GM12891 (cell line): ENCODE results near the gene PIP4K2B.

Experiments used
- DNase-seq: peaks from one replicate; pipeline ENCODE4 v3.0.0; 2011; ENCODE audit warnings: low spot score; ENCODE audit not compliant: insufficient read length
- FAIRE-seq: peaks from 2 replicates; lab custom pipeline; 2011; peaks lifted over from hg19 to GRCh38; lab: Jason Lieb, UNC
- PAX5 ChIP-seq: IDR thresholded peaks from 2 replicates; pipeline ENCODE4 v1.6.1; 2011; ENCODE audit warnings: low read length, moderate library complexity, mild to moderate bottlenecking; ENCODE audit not compliant: insufficient read depth, severe bottlenecking
- POLR2A ChIP-seq: IDR thresholded peaks from 2 replicates; pipeline ENCODE4 v1.6.1; 2011; ENCODE audit warnings: low read depth, low read length, control low read depth
- POLR2AphosphoS5 ChIP-seq: IDR thresholded peaks from 2 replicates; pipeline ENCODE4 v1.6.1; 2011; ENCODE audit warnings: low read depth, low read length, control low read depth
- POU2F2 ChIP-seq: IDR thresholded peaks from 2 replicates; pipeline ENCODE4 v1.6.1; 2011; ENCODE audit warnings: low read depth, mild to moderate bottlenecking, control low read depth, low read length, moderate library complexity
- SPI1 ChIP-seq: IDR thresholded peaks from 2 replicates; pipeline ENCODE4 v1.6.1; 2011; ENCODE audit warnings: low read depth, low read length, control low read depth
- TAF1 ChIP-seq: IDR thresholded peaks from 2 replicates; pipeline ENCODE4 v1.6.1; 2011; ENCODE audit warnings: low read depth, low read length, control low read depth

Gene PIP4K2B

DNA sequence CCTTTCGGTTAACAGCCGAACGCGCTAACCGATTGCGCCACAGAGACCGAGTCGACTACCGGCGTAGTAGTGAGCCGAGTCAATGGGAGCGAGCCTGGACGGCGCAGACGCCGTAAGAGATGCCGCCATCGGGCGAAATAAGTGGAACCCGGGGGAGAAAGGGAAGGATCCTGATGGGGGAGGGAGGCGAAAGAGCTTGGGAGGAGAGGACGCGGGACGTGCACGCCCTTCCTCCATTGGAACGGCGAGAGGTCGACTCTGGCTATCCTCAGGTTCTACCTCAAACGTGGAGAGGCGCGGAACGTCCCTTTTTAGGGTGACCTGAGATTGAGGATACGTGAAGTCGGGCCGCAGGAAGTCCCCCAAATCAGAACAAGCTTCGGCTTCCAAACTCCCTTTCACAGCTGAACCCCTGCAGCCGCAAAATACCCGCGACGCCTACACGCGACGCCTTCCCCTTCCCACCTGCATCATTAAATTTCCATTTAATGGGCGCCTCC is 47.5 kb downstream of the PIP4K2B start:
- TF ChIP-seq POU2F2: 0 out of 2 replicates have a peak, but pooled peaks have one; percentile 60
- peak; percentile 32; the same call in 1 of the 2 replicates for TF ChIP-seq TAF1
- TF ChIP-seq POLR2A: no peak
- no peak for DNase-seq
- no peak for FAIRE-seq

DNA sequence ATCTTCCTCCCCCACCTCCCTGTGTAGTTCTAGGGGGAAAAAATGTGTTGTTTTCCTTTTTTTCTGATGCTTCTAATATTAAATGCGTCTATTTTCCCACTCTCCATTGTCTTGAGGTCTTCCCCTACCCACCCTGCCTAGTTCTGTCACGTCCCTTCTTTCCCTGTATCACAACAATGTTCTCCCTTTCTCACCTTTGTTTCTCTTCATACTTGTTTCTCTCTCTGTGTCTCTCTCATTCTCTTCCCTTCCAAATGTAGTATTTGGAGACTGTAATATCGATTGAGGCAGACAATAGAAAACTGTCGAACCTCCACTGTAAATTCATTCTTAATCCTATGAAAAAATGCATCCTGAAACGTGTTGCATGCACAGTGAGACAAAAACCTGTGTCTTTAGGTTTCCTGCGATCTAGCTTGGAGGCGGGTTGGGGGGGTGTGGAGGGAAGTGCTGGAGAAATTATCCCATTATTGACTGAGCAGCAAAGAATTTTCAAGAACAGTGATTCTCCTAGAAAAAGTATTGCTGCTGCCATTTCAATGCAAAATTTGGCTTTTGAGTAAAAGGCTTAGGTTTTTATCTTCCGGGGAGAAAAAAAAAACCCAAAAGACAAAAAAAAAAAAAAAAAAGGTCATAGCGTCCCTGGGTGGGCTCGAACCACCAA is 48.1 kb downstream of the PIP4K2B start:
- DNase-seq (no peak), FAIRE-seq (no peak)
- TF ChIP-seq PAX5 (no peak), POU2F2 (no peak), POLR2A (no peak)

DNA sequence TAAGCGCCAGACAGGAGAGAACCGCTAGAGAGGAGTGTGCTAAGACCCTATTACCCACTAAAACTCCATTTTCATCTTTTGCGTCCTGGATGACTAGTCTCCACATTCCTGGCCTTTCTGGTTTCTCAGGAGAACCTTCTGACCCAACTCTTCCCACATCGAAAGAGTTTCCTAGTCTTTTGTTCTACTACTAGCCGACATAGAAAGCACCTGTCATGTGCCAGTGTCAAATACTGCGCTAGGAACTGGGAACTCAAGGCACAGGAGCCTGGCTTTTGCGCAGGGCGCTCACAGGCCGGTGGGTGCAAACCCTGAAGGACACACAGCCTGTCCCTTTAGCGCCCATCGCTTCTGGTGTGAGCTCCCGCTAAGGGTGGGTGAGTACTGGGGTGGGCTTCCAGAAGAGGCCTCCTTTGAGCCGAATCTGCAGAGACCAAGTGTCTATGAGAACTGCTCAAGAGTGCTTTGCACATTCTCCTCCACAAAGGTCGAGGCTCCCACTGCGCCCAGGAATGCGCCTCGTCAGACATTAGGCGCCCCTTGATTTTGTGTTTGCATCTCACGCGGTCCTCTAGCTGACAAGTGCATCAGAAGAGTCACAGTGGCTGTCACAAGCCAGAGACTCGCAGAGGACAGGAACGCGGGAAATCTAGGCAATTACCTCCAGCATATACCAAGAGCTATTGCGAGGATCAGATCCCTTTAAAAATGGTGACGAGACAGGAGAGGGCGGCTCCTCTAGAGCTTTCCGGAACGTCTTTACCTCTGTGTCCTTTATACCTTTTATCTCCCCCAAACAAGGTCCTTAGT is 48.8 kb downstream of the PIP4K2B start:
- DNase-seq (no peak), FAIRE-seq (no peak)
- no peak for TF ChIP-seq SPI1
- no peak for TF ChIP-seq PAX5
- no peak for TF ChIP-seq POU2F2
- TF ChIP-seq POLR2A: no peak
- TF ChIP-seq TAF1: no peak
- TF ChIP-seq POLR2AphosphoS5: no peak

DNA sequence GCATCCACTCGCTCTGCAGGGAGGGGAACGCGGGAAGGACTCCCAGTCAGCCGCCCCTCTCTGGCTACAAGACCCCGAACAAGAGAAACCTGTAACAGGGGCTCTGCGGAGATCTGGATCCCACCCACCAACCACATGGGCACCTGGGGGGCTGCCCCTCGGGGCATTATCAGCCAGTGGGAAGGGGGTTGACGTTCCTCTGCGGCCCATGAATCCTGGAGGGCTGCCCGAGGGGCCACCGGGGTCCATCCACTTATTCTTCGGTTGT is 49.4 kb downstream of the PIP4K2B start:
- TF ChIP-seq POLR2AphosphoS5 (no peak), TAF1 (no peak), POLR2A (no peak), POU2F2 (no peak), SPI1 (no peak), PAX5 (no peak)
- no peak for FAIRE-seq
- no peak for DNase-seq

DNA sequence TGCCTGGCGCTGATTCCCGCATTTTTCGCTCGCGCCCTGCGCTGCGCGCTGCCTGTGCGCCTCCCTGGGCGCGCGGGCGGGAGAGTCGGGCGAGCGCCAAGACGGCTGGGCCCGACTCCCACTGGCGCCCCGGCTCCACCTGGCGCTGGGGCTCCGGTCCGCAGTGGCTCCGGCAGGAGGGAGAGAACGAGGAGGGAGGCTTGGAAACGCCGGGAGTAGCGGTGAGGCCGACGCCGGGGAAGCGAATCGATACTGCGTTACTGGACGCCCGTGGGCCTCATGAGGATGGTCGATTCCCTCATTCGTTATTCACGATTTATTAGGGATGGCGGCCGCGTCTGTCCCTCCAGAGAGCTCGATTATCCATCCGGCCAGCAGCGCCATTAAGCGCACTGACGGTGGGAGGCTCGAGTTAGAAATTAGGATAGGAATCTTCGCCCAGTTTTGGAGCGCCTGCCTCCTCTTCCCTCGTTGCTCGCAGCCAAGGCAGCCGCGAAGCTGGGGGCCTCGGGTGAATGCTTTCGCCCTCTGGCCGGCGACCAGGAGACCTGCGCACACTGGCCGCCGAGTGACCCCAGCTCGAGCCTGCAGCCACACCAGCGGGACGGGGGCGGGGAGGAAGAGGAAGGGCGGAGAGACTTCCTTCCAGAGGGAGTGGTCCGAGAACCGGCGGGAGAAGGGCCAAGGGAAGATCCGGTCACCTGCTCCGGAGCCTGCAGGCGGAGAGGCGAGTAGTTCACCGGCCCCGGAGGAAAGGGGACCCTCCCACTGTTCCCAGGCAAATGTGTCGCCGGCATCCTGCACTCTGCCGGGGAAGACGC is 49.9 kb downstream of the PIP4K2B start:
- FAIRE-seq: no peak
- TF ChIP-seq SPI1 (peak; percentile 50), PAX5 (no peak)
- DNase-seq: no peak

DNA sequence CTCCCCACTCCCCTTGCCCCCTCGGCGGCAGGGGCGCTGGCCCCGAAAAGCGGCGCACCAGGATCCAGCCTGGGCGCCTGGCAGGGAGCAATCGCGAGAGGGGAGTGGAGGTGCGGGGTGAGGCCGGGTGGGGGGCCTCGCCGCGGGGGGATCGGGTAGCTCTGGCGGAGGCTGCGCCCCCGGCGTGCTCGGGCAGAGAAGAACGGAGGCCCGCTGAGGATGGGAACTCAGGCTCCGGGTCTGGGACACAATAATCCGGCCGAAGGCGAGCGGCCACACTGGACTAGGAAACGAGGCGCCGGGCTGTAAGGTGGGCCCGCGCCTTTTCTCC is 50.5 kb downstream of the PIP4K2B start:
- TF ChIP-seq TAF1 (no peak), SPI1 (no peak), PAX5 (no peak), POU2F2 (no peak), POLR2AphosphoS5 (no peak), POLR2A (no peak)
- no peak for FAIRE-seq
- DNase-seq: no peak

DNA sequence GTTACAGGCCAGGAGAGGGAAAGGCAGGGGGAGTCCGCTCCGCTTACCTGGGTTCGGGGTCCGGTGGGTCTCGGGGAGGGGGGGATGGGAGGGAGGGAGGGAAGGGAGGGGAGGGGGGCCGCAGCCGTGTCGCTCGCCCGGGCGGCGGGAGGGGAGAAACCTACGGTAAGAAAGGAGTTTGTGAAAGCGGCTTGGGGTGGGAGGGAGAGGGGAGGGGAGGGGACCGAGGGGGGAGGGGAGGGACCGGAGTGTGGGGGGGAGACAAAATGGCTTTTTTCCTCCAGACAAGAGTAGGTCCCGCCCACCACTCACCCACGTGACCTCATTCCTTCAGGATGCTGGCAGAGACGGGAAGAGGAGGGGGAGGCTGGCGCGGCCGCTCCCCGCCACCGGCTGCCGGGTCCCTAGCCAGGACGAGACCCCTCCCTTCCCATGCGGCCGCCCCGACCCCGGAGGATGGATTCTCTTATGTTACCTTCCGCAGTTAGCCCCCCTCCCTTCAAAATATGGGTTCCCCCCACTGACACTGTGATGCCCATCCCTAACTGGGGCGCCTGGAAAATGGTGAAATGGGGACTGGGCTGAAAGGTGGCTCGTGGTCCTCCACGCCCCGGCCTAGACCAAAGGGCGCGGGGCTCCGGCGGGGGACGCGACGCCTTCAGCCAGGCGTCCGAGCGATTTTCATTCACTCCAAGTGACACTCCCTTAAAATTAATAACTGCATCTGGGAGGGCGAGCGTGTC is 51.0 kb downstream of the PIP4K2B start, which contains the start of gene PCGF2:
PCGF2 (minus strand) TSS at position 188 of the 743 bp plus-strand sequence. CDS start 7,934 bp downstream, outside the sequence.
- FAIRE-seq (no peak), DNase-seq (no peak)
- TF ChIP-seq SPI1 (no peak), POLR2AphosphoS5 (no peak), POLR2A (no peak), POU2F2 (no peak), TAF1 (no peak), PAX5 (no peak)

DNA sequence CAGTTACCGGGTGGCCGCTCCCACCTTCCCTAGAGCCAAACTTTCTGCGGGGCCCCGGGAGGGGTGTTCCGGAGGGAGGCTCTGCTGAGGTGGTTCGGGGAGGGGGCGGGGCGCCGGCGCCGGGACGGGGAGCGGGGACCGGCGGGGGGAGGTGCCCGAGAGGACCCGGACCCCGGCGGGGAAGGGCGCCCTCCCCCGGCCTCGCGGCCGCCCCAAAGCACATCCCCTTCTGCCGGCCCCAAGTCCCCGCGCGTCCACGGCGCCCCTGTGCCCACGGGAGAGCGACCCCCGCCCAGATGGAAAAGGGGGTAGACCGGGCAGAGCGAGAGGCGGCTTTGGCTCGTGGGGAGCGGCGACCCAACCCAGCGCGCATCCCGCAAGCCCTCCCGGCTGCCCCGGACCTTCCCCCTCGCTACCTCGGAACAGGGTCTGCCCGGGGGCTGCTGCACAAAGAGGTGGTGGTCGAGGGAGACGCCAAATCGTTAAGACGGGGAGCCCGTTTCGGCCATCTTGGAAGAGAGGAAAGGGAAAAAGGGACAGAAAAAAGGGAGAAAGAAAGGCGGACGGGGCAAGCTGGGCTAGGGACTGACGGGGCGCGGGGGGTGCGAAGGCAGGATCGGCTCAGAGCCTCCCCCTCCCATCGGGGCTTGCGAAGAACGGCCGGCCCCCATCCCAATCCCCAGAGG is 51.8 kb downstream of the PIP4K2B start:
- TF ChIP-seq POU2F2 (no peak), SPI1 (no peak), POLR2AphosphoS5 (no peak), PAX5 (no peak), TAF1 (no peak), POLR2A (no peak)
- FAIRE-seq: no peak
- DNase-seq: no peak

DNA sequence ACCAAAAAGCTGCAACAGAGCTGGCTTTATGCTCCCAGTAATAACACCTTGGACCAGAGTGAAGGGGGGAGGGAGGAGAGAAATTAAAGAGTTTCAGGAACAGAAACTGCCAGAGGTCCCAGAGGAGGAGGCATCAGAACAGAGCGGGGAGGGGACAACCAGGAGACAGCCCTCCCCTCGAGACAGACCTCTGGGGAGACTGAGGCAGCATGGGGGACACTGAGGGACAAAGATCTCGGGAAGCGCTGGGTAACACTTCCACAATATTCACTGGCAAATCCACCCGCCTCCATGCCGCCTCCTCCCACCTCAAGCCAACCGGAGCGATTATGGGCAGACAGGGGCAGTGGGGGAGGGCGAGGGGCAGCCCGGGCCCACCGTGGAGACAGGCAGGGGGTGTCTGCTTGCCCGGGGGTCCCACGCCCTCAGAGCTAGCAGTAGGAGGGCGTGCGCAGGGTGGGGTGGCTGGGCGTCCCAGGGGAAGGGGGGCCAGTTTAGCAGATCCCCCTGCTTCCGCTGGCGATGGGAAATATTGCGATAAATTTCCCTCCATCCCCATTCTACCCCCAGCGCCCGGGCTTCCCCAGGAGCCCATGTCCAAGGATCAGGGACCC is 52.4 kb downstream of the PIP4K2B start:
- DNase-seq (no peak), FAIRE-seq (no peak)
- TF ChIP-seq POLR2A: no peak
- peak; percentile 87 for TF ChIP-seq SPI1
